Upper lobe of right lung (tissue), 1 donor: ENCODE measurements around the gene C16orf74. TPM values are rescaled to one million over a fixed set of nuclear protein-coding genes. Genes with fewer than 3 reads are reported as not detected.

Source experiments
- ATAC-seq: fragments of 200-7000 bp; cut with Tn5 transposase; one replicate; pipeline ENCODE4 v1.9.1; 2020; ENCODE audit warnings: mild to moderate bottlenecking, moderate library complexity
- DNase-seq: peaks from one replicate; pipeline ENCODE4 v3.0.0-alpha.2; 2020
- H3K27ac ChIP-seq: fragments of 200-600 bp; one replicate; pipeline ENCODE4 v1.8.0; 2022
- H3K27me3 ChIP-seq: fragments of 200-600 bp; one replicate; pipeline ENCODE4 v1.8.0; 2022; ENCODE audit warnings: mild to moderate bottlenecking
- H3K36me3 ChIP-seq: fragments of 200-600 bp; one replicate; pipeline ENCODE4 v1.8.0; 2022
- H3K4me1 ChIP-seq: fragments of 200-600 bp; one replicate; pipeline ENCODE4 v1.8.0; 2022
- H3K4me3 ChIP-seq: fragments of 200-600 bp; one replicate; pipeline ENCODE4 v1.8.0; 2022; ENCODE audit warnings: mild to moderate bottlenecking
- H3K9me3 ChIP-seq: fragments of 200-600 bp; one replicate; pipeline ENCODE4 v1.8.0; 2022
- CTCF ChIP-seq: fragments of 200-600 bp; IDR thresholded peaks from one replicate; pipeline ENCODE4 v1.8.0; 2022; ENCODE audit warnings: antibody characterized with exemption
- intact Hi-C: fragments of 100-400 bp; cut with DNase I; formaldehyde crosslinking; loops from one replicate; pipeline ENCODE4 v1.11.0; 2022
- total RNA-seq: library from RNA; stranded (reverse); fragmentation: NEBNext Ultra II Directional; extraction: Animal tissue kit (Norgen Biotek cat#: 25700); gene quantifications from one replicate; pipeline ENCODE4 v1.2.1, GENCODE V29; 2021
- donor health status: DM: no; HTN: yes; CAD: no; lungs with severe emphysema.

The C16orf74 gene
- total RNA-seq, 1 donor from 2014 or later: 2.7 TPM

GRCh38 chr16:85677383-85677967 is 73.4 kb downstream of the C16orf74 start:
- Histone ChIP-seq H3K4me3 (no peak overlapping the region), H3K27ac (no peak overlapping the region), H3K27me3 (no peaks in the 10 kb centered on the region), H3K9me3 (no peaks in the 10 kb centered on the region), H3K36me3 (peaks cover 34% of the 10 kb centered on the region), H3K4me1 (peaks cover 15% of the 10 kb centered on the region)
- no peak for TF ChIP-seq CTCF
- intact Hi-C loops: no loop called here
- DNase-seq (no peak), ATAC-seq (no peak)

GRCh38 chr16:85676466-85676865 is 74.4 kb downstream of the C16orf74 start:
- peaks cover 44% of the 10 kb centered on the region for H3K36me3 ChIP-seq
- DNase-seq (no peak), ATAC-seq (no peak)
- H3K4me3 ChIP-seq: no peak overlapping the region
- H3K4me1 ChIP-seq: peaks cover 15% of the 10 kb centered on the region
- H3K9me3 ChIP-seq: no peaks in the 10 kb centered on the region
- TF ChIP-seq CTCF: no peak
- no peaks in the 10 kb centered on the region for H3K27me3 ChIP-seq
- H3K27ac ChIP-seq: no peak overlapping the region
- intact Hi-C loops: no loop called here

- no peaks in the 10 kb centered on the region for H3K9me3 ChIP-seq
- H3K27ac ChIP-seq: no peak overlapping the region
- ATAC-seq (no peak), DNase-seq (no peak)
- TF ChIP-seq CTCF: peak; percentile 38
- peaks cover 15% of the 10 kb centered on the region for H3K4me1 ChIP-seq
- intact Hi-C loops: no loop called here
- no peaks in the 10 kb centered on the region for H3K27me3 ChIP-seq
- peaks cover 53% of the 10 kb centered on the region for H3K36me3 ChIP-seq
- H3K4me3 ChIP-seq: no peak overlapping the region
Observed at GRCh38 chr16:85675251-85675874, 75.5 kb downstream of the C16orf74 start.

- Histone ChIP-seq H3K4me3 (no peak overlapping the region), H3K27ac (no peak overlapping the region), H3K27me3 (no peaks in the 10 kb centered on the region), H3K9me3 (no peaks in the 10 kb centered on the region), H3K36me3 (peaks cover 59% of the 10 kb centered on the region), H3K4me1 (peaks cover 15% of the 10 kb centered on the region)
- TF ChIP-seq CTCF: no peak
- no peak for DNase-seq
- ATAC-seq: no peak
- intact Hi-C loops: no loop called here
Observed at GRCh38 chr16:85674828-85675227, 76.1 kb downstream of the C16orf74 start.

- H3K36me3 ChIP-seq: peaks cover 63% of the 10 kb centered on the region
- ATAC-seq: no peak
- intact Hi-C loops: no loop called here
Observed at GRCh38 chr16:85674418-85674755, 76.5 kb downstream of the C16orf74 start.

More at GRCh38 chr16:85674418-85674755, 76.5 kb downstream of the C16orf74 start:
- Histone ChIP-seq H3K27me3 (no peaks in the 10 kb centered on the region), H3K9me3 (no peaks in the 10 kb centered on the region), H3K4me1 (peaks cover 15% of the 10 kb centered on the region), H3K4me3 (no peak overlapping the region), H3K27ac (no peak overlapping the region)
- DNase-seq: no peak
- no peak for TF ChIP-seq CTCF
